GM13976 (cell line): ENCODE data around the gene FAM204A.

ENCODE experiments used
- DNase-seq: peaks from one replicate; pipeline ENCODE4 v3.0.0; 2012; ENCODE audit warnings: low spot score
- CTCF ChIP-seq: IDR thresholded peaks from 2 replicates; pipeline ENCODE4 v1.5.1; 2012; ENCODE audit warnings: borderline replicate concordance, mild to moderate bottlenecking; ENCODE audit not compliant: insufficient read depth; ENCODE audit errors: extremely low read depth, missing control alignments, control extremely low read depth
- in situ Hi-C: fragments of 300-500 bp; cut with MboI; formaldehyde crosslinking; loops from one replicate; pipeline ENCODE4 v1.12.0; 2022; ENCODE audit warnings: low sequenced_read_pairs, mixed read lengths, inconsistent platforms; ENCODE audit not compliant: unreplicated experiment

Gene FAM204A

GRCh38 chr10:118349235-118349634 is 7.1 kb upstream of the FAM204A start:
- no peak for DNase-seq
- no peak for TF ChIP-seq CTCF
- in situ Hi-C loops, result no loop called here

GRCh38 chr10:118343549-118343948 is 1.4 kb upstream of the FAM204A start:
- no peak for TF ChIP-seq CTCF
- no peak for DNase-seq
- in situ Hi-C loops, result no loop called here

GRCh38 chr10:118343115-118343514 is 991 bp upstream of the FAM204A start:
- no peak for DNase-seq
- no peak for TF ChIP-seq CTCF
- in situ Hi-C loops, result no loop called here

- TF ChIP-seq CTCF, result no peak
- in situ Hi-C loops, result no loop called here
- no peak for DNase-seq
Observed at GRCh38 chr10:118342638-118343020, 505 bp upstream of the FAM204A start.

- no peak for DNase-seq
Observed at GRCh38 chr10:118340486-118340885, 1.6 kb downstream of the FAM204A start.

GRCh38 chr10:118339111-118339510 is 3.0 kb downstream of the FAM204A start:
- no peak for DNase-seq
- TF ChIP-seq CTCF, result no peak
- in situ Hi-C loops, result no loop called here

More at GRCh38 chr10:118340486-118340885, 1.6 kb downstream of the FAM204A start:
- in situ Hi-C loops, result no loop called here
- TF ChIP-seq CTCF, result no peak

GRCh38 chr10:118337356-118337755 is 4.8 kb downstream of the FAM204A start:
- in situ Hi-C loops, result no loop called here
- TF ChIP-seq CTCF, result no peak
- DNase-seq, result no peak
